SK-N-SH treated with all-trans-retinoic acid at 6 μM for 48 hours (cell line): ENCODE results near the gene BABAM2.

Experiments used
- CSRNP3 ChIP-seq: fragments of 250-450 bp; sonication (Bioruptor Pico); IDR thresholded peaks from 2 replicates; pipeline ENCODE4 v1.5.1; 2021; ENCODE audit warnings: mild to moderate bottlenecking, moderate library complexity
- PATZ1 ChIP-seq: fragments of 250-450 bp; sonication (Bioruptor Pico); IDR thresholded peaks from 2 replicates; pipeline ENCODE4 v1.8.0; 2020; ENCODE audit warnings: mild to moderate bottlenecking, moderate library complexity, borderline replicate concordance
- RARB ChIP-seq: fragments of 250-450 bp; sonication (Bioruptor Pico); IDR thresholded peaks from 2 replicates; pipeline ENCODE4 v1.8.0; 2021; ENCODE audit warnings: mild to moderate bottlenecking, moderate library complexity
- ZFP3 ChIP-seq: fragments of 250-450 bp; sonication (Bioruptor Pico); IDR thresholded peaks from 2 replicates; pipeline ENCODE4 v1.5.0; 2020; ENCODE audit warnings: mild to moderate bottlenecking, moderate library complexity
- ZNF565 ChIP-seq: fragments of 450-650 bp; formaldehyde crosslinking; conservative IDR thresholded peaks from 2 replicates; pipeline ENCODE4 v1.5.0; 2020; ENCODE audit warnings: low read depth, mild to moderate bottlenecking, moderate library complexity

- no peak for TF ChIP-seq RARB (CRISPR knock-in tag)
- TF ChIP-seq ZNF565 (CRISPR knock-in tag): no peak
- no peak for TF ChIP-seq PATZ1 (CRISPR knock-in tag)
- no peak for TF ChIP-seq CSRNP3 (CRISPR knock-in tag)
- no peak for TF ChIP-seq ZFP3 (CRISPR knock-in tag)
Observed at GRCh38 chr2:27875089-27875881, 15.2 kb upstream of the BABAM2 start.
